ENCODE measurements around the gene TMEM164. TPM values are rescaled to one million over a fixed set of nuclear protein-coding genes. Genes with fewer than 3 reads are reported as not detected.

Gene TMEM164
- total RNA-seq, 1 experiment from 2014 or later, result 26.2 TPM

DNA sequence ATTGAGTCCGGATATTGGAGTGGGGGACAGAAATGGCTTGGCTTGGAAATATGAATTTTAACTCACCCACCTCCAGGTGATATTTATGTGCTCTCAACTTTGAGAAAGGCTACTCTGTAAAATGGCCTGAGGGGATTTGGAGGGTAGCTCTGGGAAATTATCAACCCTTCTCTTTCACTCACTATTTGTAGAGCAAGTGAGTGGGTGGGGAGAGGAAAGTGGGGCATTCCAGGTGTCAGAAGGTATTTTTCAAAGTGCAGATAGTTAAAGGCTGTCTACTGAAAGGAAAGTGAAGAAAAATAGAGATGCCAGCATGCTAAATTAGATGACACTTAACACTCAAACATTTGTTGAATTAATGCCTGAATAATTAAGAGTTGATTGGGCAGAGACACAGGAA, 44.1 kb downstream of the TMEM164 start:
- Histone ChIP-seq H3K27me3 (replicated peaks; ENCODE audit: control insufficient read depth, insufficient read depth, low read length) (no peaks in the 10 kb centered on the region), H3K9me3 (no peaks in the 10 kb centered on the region), H3K36me3 (ENCODE audit: control insufficient read depth, insufficient read depth, low read length) (no peaks in the 10 kb centered on the region), H3K4me1 (no peaks in the 10 kb centered on the region), H3K4me3 (ENCODE audit: low read depth, low read length) (no peak overlapping the region)
- POLR2A ChIA-PET, result no interaction called here
- BruUV-seq (replicated peaks), result no TSS peak
- CTCF ChIA-PET, result no interaction called here
- Mint-ChIP-seq H3K4me3 (ENCODE audit: unreplicated experiment) (no peak overlapping the region), H3K27ac (ENCODE audit: unreplicated experiment) (no peak overlapping the region), H3K36me3 (ENCODE audit: insufficient read depth, unreplicated experiment) (no peaks in the 10 kb centered on the region), H3K4me1 (ENCODE audit: low read depth, unreplicated experiment) (no peaks in the 10 kb centered on the region), H3K27me3 (ENCODE audit: insufficient read depth, unreplicated experiment) (no peaks in the 10 kb centered on the region), H3K9me3 (ENCODE audit: unreplicated experiment) (no peaks in the 10 kb centered on the region)
- TF ChIP-seq, protein P1, sequence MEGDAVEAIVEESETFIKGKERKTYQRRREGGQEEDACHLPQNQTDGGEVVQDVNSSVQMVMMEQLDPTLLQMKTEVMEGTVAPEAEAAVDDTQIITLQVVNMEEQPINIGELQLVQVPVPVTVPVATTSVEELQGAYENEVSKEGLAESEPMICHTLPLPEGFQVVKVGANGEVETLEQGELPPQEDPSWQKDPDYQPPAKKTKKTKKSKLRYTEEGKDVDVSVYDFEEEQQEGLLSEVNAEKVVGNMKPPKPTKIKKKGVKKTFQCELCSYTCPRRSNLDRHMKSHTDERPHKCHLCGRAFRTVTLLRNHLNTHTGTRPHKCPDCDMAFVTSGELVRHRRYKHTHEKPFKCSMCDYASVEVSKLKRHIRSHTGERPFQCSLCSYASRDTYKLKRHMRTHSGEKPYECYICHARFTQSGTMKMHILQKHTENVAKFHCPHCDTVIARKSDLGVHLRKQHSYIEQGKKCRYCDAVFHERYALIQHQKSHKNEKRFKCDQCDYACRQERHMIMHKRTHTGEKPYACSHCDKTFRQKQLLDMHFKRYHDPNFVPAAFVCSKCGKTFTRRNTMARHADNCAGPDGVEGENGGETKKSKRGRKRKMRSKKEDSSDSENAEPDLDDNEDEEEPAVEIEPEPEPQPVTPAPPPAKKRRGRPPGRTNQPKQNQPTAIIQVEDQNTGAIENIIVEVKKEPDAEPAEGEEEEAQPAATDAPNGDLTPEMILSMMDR (IDR thresholded peaks at IDR 0.05; ENCODE audit: insufficient read depth in 1 of 2, low read depth in 1 of 2, low read length in 1 of 2, severe bottlenecking in 1 of 2, unreplicated experiment in 1 of 2), result no peak
- DNase-seq, result no peak
- intact Hi-C loops (cut with micrococcal nuclease; ENCODE audit: unreplicated experiment), result no loop called here

DNA sequence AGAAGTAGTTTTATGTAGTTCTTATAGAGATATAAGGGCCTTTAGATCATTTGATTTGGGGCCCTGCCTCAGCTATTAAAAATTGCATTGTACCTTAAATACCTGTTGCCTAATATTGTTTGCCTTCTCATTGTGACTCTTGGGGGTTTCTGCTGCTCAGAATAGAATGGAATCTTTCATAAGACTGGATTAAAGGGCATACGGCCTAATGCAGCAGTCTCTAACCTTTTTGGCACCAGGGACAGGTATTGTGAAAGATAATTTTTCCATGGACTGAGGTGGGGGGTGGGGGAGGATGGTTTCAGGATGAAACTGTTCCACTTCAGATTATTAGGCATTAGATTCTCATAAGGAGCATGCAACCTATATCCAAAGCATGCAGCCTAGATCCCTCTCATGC, 46.2 kb downstream of the TMEM164 start:
- intact Hi-C loops (cut with micrococcal nuclease; ENCODE audit: unreplicated experiment), result no loop called here
- no peak for DNase-seq
- CTCF ChIA-PET, result interaction anchor here (0.6 kb wide), 1 partner anchor 76 kb away, joined by 3 read pairs; no protein-coding TSS in a partner anchor
- TF ChIP-seq, protein P1 (IDR thresholded peaks at IDR 0.05; ENCODE audit: insufficient read depth in 1 of 2, low read depth in 1 of 2, low read length in 1 of 2, severe bottlenecking in 1 of 2, unreplicated experiment in 1 of 2), result no peak
- Histone ChIP-seq H3K27me3 (replicated peaks; ENCODE audit: control insufficient read depth, insufficient read depth, low read length) (no peaks in the 10 kb centered on the region), H3K9me3 (no peaks in the 10 kb centered on the region), H3K36me3 (ENCODE audit: control insufficient read depth, insufficient read depth, low read length) (no peaks in the 10 kb centered on the region), H3K4me1 (no peaks in the 10 kb centered on the region), H3K4me3 (ENCODE audit: low read depth, low read length) (no peak overlapping the region)
- Mint-ChIP-seq H3K4me1 (ENCODE audit: low read depth, unreplicated experiment) (no peaks in the 10 kb centered on the region), H3K36me3 (ENCODE audit: insufficient read depth, unreplicated experiment) (no peaks in the 10 kb centered on the region), H3K27ac (ENCODE audit: unreplicated experiment) (no peak overlapping the region), H3K9me3 (ENCODE audit: unreplicated experiment) (no peaks in the 10 kb centered on the region), H3K27me3 (ENCODE audit: insufficient read depth, unreplicated experiment) (no peaks in the 10 kb centered on the region), H3K4me3 (ENCODE audit: unreplicated experiment) (no peak overlapping the region)
- POLR2A ChIA-PET, result no interaction called here
- BruUV-seq (replicated peaks), result no TSS peak

DNA sequence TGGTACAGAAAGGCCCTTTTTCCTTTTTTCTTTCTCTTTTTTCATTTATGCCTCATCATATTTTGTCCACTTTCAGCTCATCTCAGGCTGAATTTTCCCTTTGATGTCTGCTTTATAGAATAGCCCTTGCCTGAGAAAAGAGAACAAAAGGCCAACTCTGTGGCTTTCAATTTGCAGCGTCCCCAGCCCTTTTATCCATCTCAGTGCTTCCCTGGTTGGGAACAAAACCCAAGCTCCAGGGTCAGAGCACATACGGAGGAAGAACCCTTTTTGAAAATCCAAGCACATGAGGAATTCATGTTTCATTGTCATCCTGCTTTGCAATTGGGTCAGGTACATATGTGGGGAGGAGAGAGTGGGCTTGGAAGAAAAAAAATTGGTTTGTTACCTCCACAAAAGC, 47.5 kb downstream of the TMEM164 start:
- no peaks in the 10 kb centered on the region for H3K9me3 ChIP-seq
- CTCF ChIA-PET, result no interaction called here
- H3K36me3 Mint-ChIP-seq (ENCODE audit: insufficient read depth, unreplicated experiment), result no peaks in the 10 kb centered on the region

More for the DNA sequence above, 47.5 kb downstream of the TMEM164 start:
- Mint-ChIP-seq H3K4me3 (ENCODE audit: unreplicated experiment) (no peak overlapping the region), H3K27ac (ENCODE audit: unreplicated experiment) (no peak overlapping the region), H3K27me3 (ENCODE audit: insufficient read depth, unreplicated experiment) (no peaks in the 10 kb centered on the region), H3K4me1 (ENCODE audit: low read depth, unreplicated experiment) (peaks cover 2% of the 10 kb centered on the region), H3K9me3 (ENCODE audit: unreplicated experiment) (no peaks in the 10 kb centered on the region)
- intact Hi-C loops (cut with micrococcal nuclease; ENCODE audit: unreplicated experiment), result no loop called here
- TF ChIP-seq, protein P1 (IDR thresholded peaks at IDR 0.05; ENCODE audit: insufficient read depth in 1 of 2, low read depth in 1 of 2, low read length in 1 of 2, severe bottlenecking in 1 of 2, unreplicated experiment in 1 of 2), result no peak
- no peaks in the 10 kb centered on the region for H3K4me1 ChIP-seq
- no peak overlapping the region for H3K4me3 ChIP-seq (ENCODE audit: low read depth, low read length)
- no peak for DNase-seq
- BruUV-seq (replicated peaks), result no TSS peak
- H3K36me3 ChIP-seq (ENCODE audit: control insufficient read depth, insufficient read depth, low read length), result no peaks in the 10 kb centered on the region; the same call in 1 of the 2 replicates
- H3K27me3 ChIP-seq (replicated peaks; ENCODE audit: control insufficient read depth, insufficient read depth, low read length), result no peaks in the 10 kb centered on the region
- POLR2A ChIA-PET, result no interaction called here
